ENCODE data around the gene INAFM2. TPM values are rescaled to one million over a fixed set of nuclear protein-coding genes. Genes with fewer than 3 reads are reported as not detected.

Gene INAFM2
- polyA plus RNA-seq, 1 experiment = 7.3 TPM

GRCh38 chr15:40295877-40296560, 27.5 kb upstream of the INAFM2 start:
- no peak overlapping the region for H3K4me3 ChIP-seq (ENCODE audit: low read depth, low read length)
- ChIA-PET CTCF (interaction anchor here (1.7 to 1.8 kb wide), 2 partner anchors 15 to 22 kb away, joined by 6 to 10 read pairs; no protein-coding TSS in a partner anchor), POLR2A (no interaction called here)
- TF ChIP-seq CTCF (IDR thresholded peaks at IDR 0.05; ENCODE audit: insufficient read depth, low read depth, low read length) = no peak
- H3K27me3 ChIP-seq (ENCODE audit: control insufficient read depth, insufficient read depth, low read length) = peaks cover 21% of the 10 kb centered on the region
- DNase-seq (ENCODE audit: low read depth) = no peak
- H3K36me3 ChIP-seq (ENCODE audit: control insufficient read depth, insufficient read depth, low read length) = no peaks in the 10 kb centered on the region

DNA sequence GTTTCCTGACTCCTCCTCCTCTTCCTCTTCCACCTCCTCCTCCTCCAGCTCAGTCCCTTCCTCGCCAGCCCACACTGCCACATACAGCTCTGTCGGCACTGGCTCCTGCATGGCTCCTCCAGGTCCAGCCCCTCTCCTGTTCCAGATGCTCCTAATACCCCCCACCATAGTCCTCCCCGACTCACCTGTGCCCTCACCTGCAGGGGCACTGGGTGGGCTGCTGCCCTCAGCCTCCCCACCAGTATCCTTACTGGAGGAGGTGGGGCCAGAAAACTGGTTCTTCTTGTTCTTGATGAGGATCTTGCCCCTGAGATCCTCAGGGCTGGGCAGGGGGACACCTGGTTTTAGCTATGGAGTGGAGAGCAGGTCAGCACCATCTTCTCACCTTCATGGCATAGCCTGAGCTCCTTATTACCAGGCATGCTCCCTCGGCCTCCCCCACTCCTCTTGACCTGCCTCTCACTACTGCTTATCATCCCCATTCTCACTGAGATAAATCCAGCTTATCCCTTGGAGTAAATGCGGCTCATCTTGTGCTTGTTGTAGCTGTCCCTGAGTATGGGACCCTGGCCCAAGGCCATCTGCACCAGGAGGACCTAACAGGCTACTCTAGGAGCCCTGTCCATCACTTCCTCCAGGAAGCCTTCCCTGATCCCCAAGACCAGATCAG, 26.8 kb upstream of the INAFM2 start:
- Histone ChIP-seq H3K27me3 (ENCODE audit: control insufficient read depth, insufficient read depth, low read length) (peaks cover 21% of the 10 kb centered on the region), H3K36me3 (ENCODE audit: control insufficient read depth, insufficient read depth, low read length) (no peaks in the 10 kb centered on the region), H3K4me3 (ENCODE audit: low read depth, low read length) (no peak overlapping the region)
- TF ChIP-seq CTCF (IDR thresholded peaks at IDR 0.05; ENCODE audit: insufficient read depth, low read depth, low read length) = no peak
- DNase-seq (ENCODE audit: low read depth) = no peak
- POLR2A ChIA-PET = no interaction called here
- CTCF ChIA-PET = interaction anchor here (1.8 kb wide), 1 partner anchor 22 kb away, joined by 6 read pairs; no protein-coding TSS in a partner anchor

- peaks cover 20% of the 10 kb centered on the region for H3K27me3 ChIP-seq (ENCODE audit: control insufficient read depth, insufficient read depth, low read length)
- H3K36me3 ChIP-seq (ENCODE audit: control insufficient read depth, insufficient read depth, low read length) = no peaks in the 10 kb centered on the region
- ChIA-PET POLR2A (no interaction called here), CTCF (interaction anchor here (1.2 to 2.3 kb wide), 5 partner anchors 10 to 23 kb away, joined by 3 to 8 read pairs (median 6); partner anchors contain the start of gene PLCB2)
- no peak overlapping the region for H3K4me3 ChIP-seq (ENCODE audit: low read depth, low read length)
- DNase-seq (ENCODE audit: low read depth) = no peak
- no peak for TF ChIP-seq CTCF (IDR thresholded peaks at IDR 0.05; ENCODE audit: insufficient read depth, low read depth, low read length)
Measured at GRCh38 chr15:40297356-40297755, 26.1 kb upstream of the INAFM2 start.

DNA sequence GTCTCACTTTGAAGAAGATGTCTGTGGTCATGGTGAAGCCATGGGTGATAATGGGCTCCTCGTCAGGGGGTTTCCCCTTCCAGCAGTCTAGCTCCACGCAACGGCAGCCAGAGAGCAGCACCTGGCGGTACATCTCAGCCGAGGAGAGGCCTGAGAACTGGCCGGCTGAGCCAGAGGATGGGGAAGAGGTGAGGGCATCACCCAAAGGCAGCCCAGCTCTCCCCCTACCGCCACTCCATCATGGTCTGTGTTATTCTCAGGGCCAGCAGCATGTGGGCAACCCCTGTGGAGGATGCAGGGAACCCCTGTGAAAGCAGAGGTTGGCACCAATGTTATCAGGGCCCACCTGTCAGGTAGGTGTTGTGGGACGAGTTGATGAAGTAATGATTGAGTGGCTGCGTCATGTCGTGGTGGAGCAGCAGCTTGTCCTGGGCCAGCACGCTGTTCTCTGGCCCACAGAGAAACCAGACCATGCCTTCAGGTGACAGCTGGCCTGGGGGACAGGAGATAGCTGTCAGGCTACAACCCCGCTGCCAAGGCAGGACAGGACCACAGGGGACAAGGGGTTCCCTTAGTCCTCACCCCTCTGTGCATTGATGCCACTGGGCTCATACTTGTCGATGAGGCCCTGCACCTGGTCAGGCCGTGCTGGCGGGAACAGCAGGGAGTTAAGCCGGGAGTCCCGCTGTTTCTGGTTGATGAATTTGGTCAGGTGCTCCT, 25.1 kb upstream of the INAFM2 start:
- Histone ChIP-seq H3K36me3 (ENCODE audit: control insufficient read depth, insufficient read depth, low read length) (no peaks in the 10 kb centered on the region), H3K27me3 (ENCODE audit: control insufficient read depth, insufficient read depth, low read length) (peaks cover 23% of the 10 kb centered on the region), H3K4me3 (ENCODE audit: low read depth, low read length) (no peak overlapping the region)
- ChIA-PET CTCF (interaction anchor here (0.9 to 2.3 kb wide), 5 partner anchors 9 to 70 kb away, joined by 3 to 8 read pairs (median 5); partner anchors contain the start of gene PLCB2), POLR2A (no interaction called here)
- DNase-seq (ENCODE audit: low read depth) = no peak
- TF ChIP-seq CTCF (IDR thresholded peaks at IDR 0.05; ENCODE audit: insufficient read depth, low read depth, low read length) = no peak

DNA sequence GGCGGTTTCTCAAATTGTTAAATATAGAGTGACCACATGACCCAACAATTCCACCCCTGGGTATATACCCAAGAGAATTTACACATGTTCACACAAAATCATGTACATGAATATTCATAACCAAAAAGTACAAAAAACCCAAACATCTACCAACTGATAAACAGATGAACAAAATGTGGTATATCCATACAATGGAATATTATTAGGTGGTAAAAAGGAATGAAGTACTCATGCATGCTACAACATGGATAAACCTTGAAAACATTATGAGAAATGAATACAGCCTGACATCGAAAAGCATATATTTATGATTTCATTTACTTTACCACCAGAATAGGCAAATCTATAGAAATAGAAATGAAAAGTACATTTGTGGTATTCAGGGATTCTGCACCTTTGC, 23.1 kb upstream of the INAFM2 start:
- H3K36me3 ChIP-seq (ENCODE audit: control insufficient read depth, insufficient read depth, low read length) = no peaks in the 10 kb centered on the region
- ChIA-PET CTCF (no interaction called here), POLR2A (no interaction called here)
- DNase-seq (ENCODE audit: low read depth) = no peak
- TF ChIP-seq CTCF (IDR thresholded peaks at IDR 0.05; ENCODE audit: insufficient read depth, low read depth, low read length) = no peak
- H3K4me3 ChIP-seq (ENCODE audit: low read depth, low read length) = no peak overlapping the region
- H3K27me3 ChIP-seq (ENCODE audit: control insufficient read depth, insufficient read depth, low read length) = peaks cover 24% of the 10 kb centered on the region
